HCT116 (cell line): ENCODE results near the gene TSPAN11. TPM values are rescaled to one million over a fixed set of nuclear protein-coding genes. Genes with fewer than 3 reads are reported as not detected.

Experiments
- ATAC-seq: fragments of 200-7000 bp; cut with Tn5 transposase; 2 replicates; pipeline ENCODE4 v1.9.1; 2020; ENCODE audit warnings: mild to moderate bottlenecking, moderate library complexity
- BruUV-seq: library from RNA; stranded (reverse); fragments of 400-500 nt; replicated peaks from 2 replicates; lab custom pipeline; 2021; lab: Mats Ljungman, UMichigan
- CTCF ChIA-PET: fragments of 300-600 bp; sonication (Branson Sonifier 250); formaldehyde crosslinking; loops from one replicate; lab custom pipeline; 2021; ENCODE audit warnings: antibody characterized with exemption; lab: Charles Lee
- POLR2A ChIA-PET: fragments of 300-600, 350-600 bp; sonication (Branson Sonifier 250); formaldehyde crosslinking; loops from one replicate; lab custom pipeline; 2021; ENCODE audit warnings: antibody characterized with exemption; lab: Charles Lee
- RAD21 ChIA-PET, 2 experiments: fragments of 300-600 bp; sonication (Branson Sonifier 250); formaldehyde crosslinking; loops; one replicate each; lab custom pipeline; 2023; ENCODE audit warnings: low total read pairs in 2 of 2; ENCODE audit not compliant: uncharacterized antibody in 2 of 2, unreplicated experiment in 2 of 2, low non-redundant PET in 1 of 2; lab: Charles Lee
- DNase-seq: peaks from one replicate; pipeline ENCODE4 v3.0.0-alpha.2; 2010; ENCODE audit warnings: low read depth, low spot score
- H2AFZ ChIP-seq: fragments of 200-600 bp; shearing (Covaris generic), sonication (generic); 2 replicates; pipeline ENCODE4 v1.6.1; 2017; ENCODE audit warnings: low read depth, mixed run types, mixed read lengths, antibody characterized with exemption, low read length; ENCODE audit not compliant: poor library complexity, severe bottlenecking
- H3K27ac ChIP-seq: 2 replicates; pipeline ENCODE4 v1.5.1; 2012; ENCODE audit warnings: low read depth, low read length
- H3K27me3 ChIP-seq: fragments of 200-600 bp; sonication (generic); 2 replicates; pipeline ENCODE4 v1.6.1; 2016; ENCODE audit warnings: mixed run types, low read length, mixed read lengths; ENCODE audit not compliant: insufficient read depth
- H3K36me3 ChIP-seq, 2 experiments: fragments of 200-500 bp in 1 of 2; fragments of 200-600 bp in 1 of 2; sonication (Bioruptor generic) in 1 of 2; sonication (generic) in 1 of 2; 2 replicates each; pipeline versions ENCODE4 v1.5.1 to v1.6.1; 2014 to 2016; ENCODE audit warnings: low read length in 2 of 2, inconsistent platforms in 1 of 2, mixed read lengths in 1 of 2, mixed run types in 1 of 2; ENCODE audit not compliant: insufficient read depth in 2 of 2, control insufficient read depth in 1 of 2
- H3K4me1 ChIP-seq, 2 experiments: fragments of 200-600 bp in 1 of 2; sonication (generic) in 1 of 2; 2 replicates each; pipeline versions ENCODE4 v1.5.1 to v1.6.1; 2012 to 2017; ENCODE audit warnings: low read length in 2 of 2, inconsistent platforms in 1 of 2, mild to moderate bottlenecking in 1 of 2, mixed read lengths in 1 of 2, mixed run types in 1 of 2, moderate library complexity in 1 of 2; ENCODE audit not compliant: insufficient read depth in 2 of 2, control insufficient read depth in 1 of 2
- H3K4me2 ChIP-seq: fragments of 200-600 bp; sonication (generic); 2 replicates; pipeline ENCODE4 v1.6.1; 2017; ENCODE audit warnings: mixed run types, low read length, mixed read lengths
- H3K4me3 ChIP-seq, 2 experiments: fragments of 200-600 bp in 1 of 2; sonication (generic) in 1 of 2; replicated peaks in 1 of 2; 2 replicates each; pipeline ENCODE4 v1.5.1; 2011 to 2016; ENCODE audit warnings: low read length in 2 of 2, control low read depth in 1 of 2, low read depth in 1 of 2, mild to moderate bottlenecking in 1 of 2, mixed read lengths in 1 of 2, mixed run types in 1 of 2
- H3K79me2 ChIP-seq: fragments of 200-600 bp; sonication (generic); 2 replicates; pipeline ENCODE4 v1.6.1; 2017; ENCODE audit warnings: mild to moderate bottlenecking, mixed run types, low read length, moderate library complexity, mixed read lengths; ENCODE audit not compliant: insufficient read depth
- H3K9ac ChIP-seq: fragments of 200-600 bp; sonication (generic); 2 replicates; pipeline ENCODE4 v1.6.1; 2016; ENCODE audit warnings: low read length, mixed read lengths
- H3K9me2 ChIP-seq: fragments of 200-600 bp; sonication (generic), shearing (Covaris generic); 2 replicates; pipeline ENCODE4 v1.6.1; 2017; ENCODE audit warnings: mixed run types, mild to moderate bottlenecking, moderate library complexity; ENCODE audit not compliant: insufficient read depth
- H3K9me3 ChIP-seq, 2 experiments: fragments of 200-500 bp in 1 of 2; fragments of 200-600 bp in 1 of 2; sonication (Bioruptor generic) in 1 of 2; sonication (generic) in 1 of 2; 2 replicates each; pipeline ENCODE4 v1.6.1; 2014 to 2017; ENCODE audit warnings: low read length in 2 of 2, mixed read lengths in 2 of 2, inconsistent platforms in 1 of 2, low read depth in 1 of 2, mild to moderate bottlenecking in 1 of 2, mixed run types in 1 of 2, moderate library complexity in 1 of 2; ENCODE audit not compliant: control insufficient read depth in 1 of 2, insufficient read depth in 1 of 2
- H4K20me1 ChIP-seq: fragments of 200-600 bp; sonication (generic), shearing (Covaris generic); 2 replicates; pipeline ENCODE4 v1.6.1; 2017; ENCODE audit warnings: mixed run types, mild to moderate bottlenecking, moderate library complexity; ENCODE audit not compliant: insufficient read depth
- ATF3 ChIP-seq: IDR thresholded peaks from 2 replicates; pipeline ENCODE4 v1.6.1; 2012
- CEBPB ChIP-seq: IDR thresholded peaks from 2 replicates; pipeline ENCODE4 v1.6.1; 2012; ENCODE audit warnings: low read depth
- CTCF ChIP-seq, 3 experiments: fragments of 200-600 bp in 1 of 3; sonication (generic) in 1 of 3; IDR thresholded peaks in 2 of 3; conservative IDR thresholded peaks in 1 of 3; 2 replicates each; pipeline ENCODE4 v1.5.1; 2012 to 2017; ENCODE audit warnings: low read depth in 2 of 3, low read length in 2 of 3, antibody characterized with exemption in 1 of 3, borderline replicate concordance in 1 of 3, control low read depth in 1 of 3, mild to moderate bottlenecking in 1 of 3, mixed read lengths in 1 of 3, mixed run types in 1 of 3, moderate library complexity in 1 of 3; ENCODE audit not compliant: insufficient read depth in 1 of 3
- EGR1 ChIP-seq: IDR thresholded peaks from 2 replicates; pipeline ENCODE4 v1.6.1; 2012; ENCODE audit warnings: low read depth
- EZH2 ChIP-seq: fragments of 200-600 bp; sonication (generic); IDR thresholded peaks from 2 replicates; pipeline ENCODE4 v1.6.1; 2017; ENCODE audit warnings: antibody characterized with exemption, mixed run types
- EZH2phosphoT487 ChIP-seq: fragments of 200-600 bp; IDR thresholded peaks from 2 replicates; pipeline ENCODE4 v1.6.1; 2018; ENCODE audit warnings: antibody characterized with exemption, borderline replicate concordance
- FOSL1 ChIP-seq: IDR thresholded peaks from 2 replicates; pipeline ENCODE4 v1.6.1; 2012; ENCODE audit warnings: low read depth
- MAX ChIP-seq: IDR thresholded peaks from 2 replicates; pipeline ENCODE4 v1.6.1; 2012
- intact Hi-C: fragments of 100-400 bp; cut with micrococcal nuclease; formaldehyde crosslinking; loops from 2 replicates; pipeline ENCODE4 v1.10.0; 2022
- total RNA-seq: library from RNA; stranded (reverse); gene quantifications from one replicate; pipeline ENCODE4 v1.2.1, GENCODE V29; 2021; ENCODE audit not compliant: unreplicated experiment

TSPAN11 gene
- total RNA-seq, 1 experiment from 2014 or later = not detected

- BruUV-seq = no TSS peak
- ChIA-PET CTCF (no interaction called here), RAD21 (no interaction called here), POLR2A (no interaction called here)
- H3K27ac ChIP-seq = no peak overlapping the region
- H2AFZ ChIP-seq = no peak overlapping the region
- H3K4me1 ChIP-seq = no peaks in the 10 kb centered on the region
- H3K27me3 ChIP-seq = peaks cover 28% of the 10 kb centered on the region; the same call in 1 of the 2 replicates
- no peaks in the 10 kb centered on the region for H3K9me2 ChIP-seq
- H4K20me1 ChIP-seq = no peaks in the 10 kb centered on the region
- no peaks in the 10 kb centered on the region for H3K36me3 ChIP-seq
- DNase-seq (no peak), ATAC-seq (no peak)
- H3K4me3 ChIP-seq = no peak overlapping the region
- no peak for TF ChIP-seq EZH2phosphoT487
- H3K79me2 ChIP-seq = no peaks in the 10 kb centered on the region
- no peak overlapping the region for H3K4me2 ChIP-seq
- no peaks in the 10 kb centered on the region for H3K9me3 ChIP-seq
- H3K9ac ChIP-seq = no peak overlapping the region
- intact Hi-C loops = no loop called here
These were observed 12.7 kb downstream of the TSPAN11 start for GRCh38 chr12:30939234-30939633.

DNA sequence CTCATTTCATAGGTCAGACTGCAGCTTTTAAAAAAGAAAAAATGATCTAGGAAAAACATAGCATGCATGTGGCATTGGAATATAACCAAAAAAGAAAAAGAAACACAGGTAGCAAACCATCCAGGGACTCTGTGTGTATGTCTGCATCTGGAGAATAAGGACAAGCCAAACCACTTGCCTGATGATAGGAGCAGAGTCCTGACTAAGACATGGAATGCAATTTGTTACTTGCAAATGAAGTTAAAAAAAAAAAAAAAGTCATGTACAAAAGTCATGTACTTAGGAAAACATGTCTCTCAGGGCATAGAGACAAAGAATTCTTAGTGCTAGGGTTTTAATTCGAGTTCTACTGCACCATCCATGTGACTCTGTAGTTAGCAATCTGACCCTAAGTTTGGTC lies 15.9 kb downstream of the TSPAN11 start:
- peaks cover 21% of the 10 kb centered on the region; the same call in 1 of the 2 replicates for H3K27me3 ChIP-seq
- ChIA-PET CTCF (no interaction called here), RAD21 (no interaction called here), POLR2A (no interaction called here)
- H3K9ac ChIP-seq = no peak overlapping the region
- H4K20me1 ChIP-seq = no peaks in the 10 kb centered on the region
- no peaks in the 10 kb centered on the region for H3K79me2 ChIP-seq
- ATAC-seq (no peak), DNase-seq (no peak)
- H3K4me2 ChIP-seq = no peak overlapping the region
- H3K27ac ChIP-seq = no peak overlapping the region
- no peak overlapping the region for H3K4me3 ChIP-seq
- no peaks in the 10 kb centered on the region for H3K36me3 ChIP-seq
- no TSS peak for BruUV-seq
- H2AFZ ChIP-seq = no peak overlapping the region
- no peaks in the 10 kb centered on the region for H3K4me1 ChIP-seq
- no peak for TF ChIP-seq EGR1
- no peak for TF ChIP-seq ATF3
- TF ChIP-seq FOSL1 = no peak
- TF ChIP-seq EZH2 = no peak
- no peak for TF ChIP-seq CTCF (IDR thresholded peaks at IDR 0.05 in 2 of 3, conservative IDR thresholded peaks at IDR 0.05 in 1 of 3; ENCODE audit: borderline replicate concordance in 1 of 3, insufficient read depth in 1 of 3, low read depth in 2 of 3, low read length in 2 of 3)
- no peak for TF ChIP-seq MAX
- no peak for TF ChIP-seq CEBPB
- no peaks in the 10 kb centered on the region for H3K9me2 ChIP-seq
- intact Hi-C loops = no loop called here
- no peaks in the 10 kb centered on the region for H3K9me3 ChIP-seq
